Measurements from ENCODE around the gene FBXO33.
A peak's percentile ranks its signal among the peaks of the same experiment; 100 is the strongest.

DNA sequence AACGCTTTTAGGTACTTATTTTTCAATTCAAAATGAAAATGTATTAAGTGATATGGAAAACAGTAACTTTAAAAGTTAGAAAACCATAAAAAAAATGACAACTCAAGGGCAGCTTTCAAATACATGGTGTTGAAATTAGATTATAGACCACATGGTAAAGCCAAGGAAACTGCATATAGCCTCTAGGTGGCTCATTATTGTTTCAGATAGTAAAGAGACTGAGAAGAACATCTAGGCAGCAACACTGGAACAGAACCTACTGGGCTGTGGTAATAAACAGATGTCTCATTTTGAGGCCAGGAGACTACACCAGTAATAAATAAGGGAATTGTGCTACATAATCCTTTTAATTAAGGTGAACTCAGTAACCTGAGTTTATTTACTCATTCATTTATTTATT is 13.0 kb downstream of the FBXO33 start:
- TF ChIP-seq, protein P1, sequence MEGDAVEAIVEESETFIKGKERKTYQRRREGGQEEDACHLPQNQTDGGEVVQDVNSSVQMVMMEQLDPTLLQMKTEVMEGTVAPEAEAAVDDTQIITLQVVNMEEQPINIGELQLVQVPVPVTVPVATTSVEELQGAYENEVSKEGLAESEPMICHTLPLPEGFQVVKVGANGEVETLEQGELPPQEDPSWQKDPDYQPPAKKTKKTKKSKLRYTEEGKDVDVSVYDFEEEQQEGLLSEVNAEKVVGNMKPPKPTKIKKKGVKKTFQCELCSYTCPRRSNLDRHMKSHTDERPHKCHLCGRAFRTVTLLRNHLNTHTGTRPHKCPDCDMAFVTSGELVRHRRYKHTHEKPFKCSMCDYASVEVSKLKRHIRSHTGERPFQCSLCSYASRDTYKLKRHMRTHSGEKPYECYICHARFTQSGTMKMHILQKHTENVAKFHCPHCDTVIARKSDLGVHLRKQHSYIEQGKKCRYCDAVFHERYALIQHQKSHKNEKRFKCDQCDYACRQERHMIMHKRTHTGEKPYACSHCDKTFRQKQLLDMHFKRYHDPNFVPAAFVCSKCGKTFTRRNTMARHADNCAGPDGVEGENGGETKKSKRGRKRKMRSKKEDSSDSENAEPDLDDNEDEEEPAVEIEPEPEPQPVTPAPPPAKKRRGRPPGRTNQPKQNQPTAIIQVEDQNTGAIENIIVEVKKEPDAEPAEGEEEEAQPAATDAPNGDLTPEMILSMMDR (conservative IDR thresholded peaks at IDR 0.05; ENCODE audit: low read depth, low read length): peak; percentile 48
- TF ChIP-seq EZH2 (IDR thresholded peaks at IDR 0.05; ENCODE audit: low read length, unreplicated experiment) (no peak), EZH2phosphoT487 (IDR thresholded peaks at IDR 0.05; ENCODE audit: borderline replicate concordance, low read length) (no peak)

All from PC-3 (cell line).